CD4-positive, alpha-beta T cell treated with Interferon alpha-2 for 1 hour (primary cell): ENCODE results near the gene NEDD9.

Experiments
- DNase-seq, 2 donors: peaks; one replicate each; pipeline ENCODE4 v3.0.0-alpha.2; 2020 to 2022

The NEDD9 gene

GRCh38 chr6:11214901-11215300 lies 17.6 kb downstream of the NEDD9 start:
- DNase-seq = no peak

DNA sequence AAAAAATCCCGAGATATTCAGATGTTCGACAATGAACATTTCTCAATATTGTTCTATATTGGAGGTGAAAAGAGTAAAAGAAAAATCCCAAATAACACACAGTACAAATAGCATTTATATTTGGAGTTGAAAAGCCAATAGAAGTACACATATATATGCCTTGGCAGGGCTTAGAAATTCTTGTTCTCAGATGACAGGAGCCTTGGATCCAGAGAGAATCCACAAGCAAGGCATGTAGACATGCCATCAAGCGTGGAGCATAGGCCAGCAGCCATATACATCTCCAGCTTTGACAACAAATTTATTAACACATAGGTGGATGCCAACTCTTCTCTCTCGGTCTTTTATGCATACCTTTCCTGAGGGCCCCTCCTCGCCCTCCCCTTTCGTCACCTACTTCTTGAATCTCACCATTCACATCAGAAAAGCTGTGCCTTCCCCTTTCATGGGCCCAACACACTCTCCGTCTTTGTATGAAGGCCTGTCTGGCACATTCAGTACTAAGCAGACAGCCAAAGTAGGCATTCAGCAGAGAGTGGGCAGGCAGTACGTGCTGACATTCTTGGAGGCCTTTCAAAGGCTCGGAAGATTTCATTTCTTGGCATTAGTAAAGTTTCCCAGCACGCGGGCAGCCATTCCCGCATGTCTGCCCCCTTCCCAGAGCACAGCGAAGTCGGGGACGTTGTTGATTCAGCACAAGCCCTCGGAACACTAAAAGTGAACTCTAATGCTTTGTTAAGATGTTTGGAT lies 18.2 kb downstream of the NEDD9 start:
- DNase-seq = no peak

GRCh38 chr6:11213422-11214021 lies 18.9 kb downstream of the NEDD9 start:
- no peak for DNase-seq

- peak in 1 of 2 donors; percentile 60 for DNase-seq
These were observed 19.8 kb downstream of the NEDD9 start for GRCh38 chr6:11212664-11213063.

DNA sequence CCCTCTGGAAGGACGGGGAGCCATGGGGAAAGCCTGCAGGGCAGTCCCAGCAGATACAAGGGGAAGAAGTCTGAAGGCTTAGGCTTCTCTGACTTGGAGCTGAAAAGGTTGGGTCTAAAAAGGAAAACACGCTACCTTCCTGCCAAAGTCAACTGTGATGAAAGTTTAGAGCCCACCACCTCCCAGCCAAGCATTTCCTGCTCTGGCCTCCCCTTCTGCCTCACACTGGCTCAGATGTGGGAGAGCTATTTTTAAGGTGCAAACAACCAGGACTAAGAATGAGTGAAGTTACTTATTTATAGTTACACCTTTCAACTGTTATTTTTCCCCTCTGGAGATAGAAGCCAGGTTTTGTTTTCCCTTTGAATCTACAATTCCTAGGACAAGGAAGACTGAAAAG lies 21.2 kb downstream of the NEDD9 start:
- DNase-seq = no peak

- no peak for DNase-seq
These were observed 21.9 kb downstream of the NEDD9 start for GRCh38 chr6:11210386-11211138.

GRCh38 chr6:11209906-11210305 lies 22.6 kb downstream of the NEDD9 start:
- DNase-seq = no peak

GRCh38 chr6:11209369-11209768 lies 23.1 kb downstream of the NEDD9 start:
- no peak for DNase-seq

GRCh38 chr6:11208854-11209253 lies 23.6 kb downstream of the NEDD9 start:
- DNase-seq = no peak

DNA sequence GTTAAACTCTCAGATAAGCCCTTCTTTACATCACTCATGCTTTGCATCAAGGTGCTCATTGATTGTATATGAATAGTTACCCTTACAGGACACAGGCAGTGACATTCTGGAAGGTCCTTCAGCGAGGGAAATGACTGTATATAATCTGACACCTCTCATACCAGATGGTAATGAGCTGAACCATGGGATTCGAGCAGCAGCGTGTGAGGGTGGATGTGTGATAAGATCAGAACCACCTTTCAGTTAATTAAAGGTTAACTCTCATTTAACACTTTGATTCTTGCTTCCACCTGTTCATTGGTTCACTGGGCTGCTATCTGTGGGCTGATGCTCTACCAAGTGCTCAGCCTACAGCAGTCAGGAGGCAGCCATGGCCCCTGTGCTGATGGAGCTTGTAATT lies 24.2 kb downstream of the NEDD9 start:
- DNase-seq = no peak

GRCh38 chr6:11207199-11207968 lies 25.1 kb downstream of the NEDD9 start:
- DNase-seq = peak; percentile 33 to 77

GRCh38 chr6:11206576-11206975 lies 25.9 kb downstream of the NEDD9 start:
- no peak for DNase-seq

DNA sequence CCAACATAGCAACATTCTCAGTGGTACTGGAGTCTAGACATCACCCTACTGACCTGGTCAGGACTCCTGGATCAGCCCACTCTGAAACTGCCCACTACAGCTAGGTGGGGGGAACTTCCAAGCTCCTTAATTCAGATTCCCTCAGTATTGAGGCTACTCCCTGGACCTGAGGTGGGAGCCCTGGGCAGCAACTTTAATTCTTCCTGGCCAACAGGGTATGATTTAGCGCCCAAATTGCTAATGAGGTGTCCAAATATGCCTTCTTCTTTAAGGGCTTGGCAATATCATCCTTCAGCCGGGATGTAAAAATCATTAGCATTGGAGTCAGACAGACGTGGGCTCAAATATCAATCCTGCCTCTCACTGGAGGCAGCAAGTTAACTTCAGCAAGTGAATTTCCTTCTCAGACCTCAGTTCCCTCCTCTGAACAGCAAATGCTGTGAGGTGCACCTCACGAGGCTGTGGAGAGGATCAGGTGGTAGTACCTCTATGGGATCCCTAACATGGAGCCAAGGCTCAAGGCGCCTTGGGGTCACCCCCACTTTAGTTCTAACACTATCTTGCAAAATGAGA lies 27.6 kb downstream of the NEDD9 start:
- no peak for DNase-seq

DNA sequence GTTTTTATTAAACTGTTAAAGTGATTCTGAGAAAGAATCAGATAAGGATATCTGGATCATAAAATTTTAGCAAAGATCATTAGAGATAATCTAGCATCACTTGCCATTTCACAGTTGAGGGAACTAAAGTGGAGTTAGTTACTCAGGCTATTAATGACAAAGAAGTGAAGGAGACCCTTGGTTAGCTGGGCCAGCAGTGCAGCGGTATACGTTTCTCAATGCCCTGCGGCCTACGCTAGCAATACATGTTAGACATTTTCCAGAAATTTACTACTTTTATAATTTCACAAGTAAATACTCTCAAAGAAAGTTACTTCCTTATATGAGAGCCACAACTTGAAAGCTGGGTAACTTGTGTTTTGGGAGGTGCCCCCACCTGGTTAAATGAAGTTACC lies 28.5 kb downstream of the NEDD9 start:
- DNase-seq = no peak

- no peak for DNase-seq
These were observed 29.0 kb downstream of the NEDD9 start for GRCh38 chr6:11203306-11204004.

DNA sequence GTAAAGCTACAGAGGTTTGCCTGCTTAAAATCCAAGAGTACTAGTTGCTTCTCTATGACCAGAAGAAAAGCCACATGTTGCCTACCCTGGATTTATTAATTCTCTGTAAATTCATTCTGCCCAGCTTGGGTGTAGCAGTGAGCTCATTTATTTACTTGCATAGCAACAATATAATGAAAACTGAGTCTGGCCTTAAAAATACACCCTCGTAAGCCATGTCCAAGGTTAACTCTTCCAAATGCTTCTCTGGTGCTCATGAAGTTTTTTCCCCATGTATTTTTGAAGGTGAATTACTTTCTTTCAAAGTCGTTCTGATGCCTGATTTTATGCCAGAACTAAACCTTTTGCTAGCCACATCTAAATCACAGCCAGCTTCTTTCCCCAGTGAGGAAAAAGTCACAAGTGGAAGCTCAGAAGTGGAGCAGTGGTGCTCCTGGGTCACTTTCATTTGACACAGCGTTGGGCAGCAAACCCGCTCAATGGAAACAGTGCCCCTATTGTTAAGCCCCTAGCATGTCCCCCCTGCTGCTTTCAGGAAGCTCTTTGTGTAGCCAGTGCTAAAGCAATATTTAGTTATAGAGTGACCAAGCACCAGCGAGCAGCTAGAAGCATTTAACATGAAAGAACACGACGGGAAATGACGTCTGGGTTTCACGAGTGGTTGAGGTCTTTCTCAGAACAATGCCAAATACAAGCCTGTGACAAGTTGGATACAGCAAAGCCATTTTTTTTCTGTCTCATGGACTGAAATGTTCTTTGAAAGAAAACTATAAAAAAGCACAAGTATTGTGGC lies 29.8 kb downstream of the NEDD9 start:
- peak; percentile 52 to 67 for DNase-seq

DNA sequence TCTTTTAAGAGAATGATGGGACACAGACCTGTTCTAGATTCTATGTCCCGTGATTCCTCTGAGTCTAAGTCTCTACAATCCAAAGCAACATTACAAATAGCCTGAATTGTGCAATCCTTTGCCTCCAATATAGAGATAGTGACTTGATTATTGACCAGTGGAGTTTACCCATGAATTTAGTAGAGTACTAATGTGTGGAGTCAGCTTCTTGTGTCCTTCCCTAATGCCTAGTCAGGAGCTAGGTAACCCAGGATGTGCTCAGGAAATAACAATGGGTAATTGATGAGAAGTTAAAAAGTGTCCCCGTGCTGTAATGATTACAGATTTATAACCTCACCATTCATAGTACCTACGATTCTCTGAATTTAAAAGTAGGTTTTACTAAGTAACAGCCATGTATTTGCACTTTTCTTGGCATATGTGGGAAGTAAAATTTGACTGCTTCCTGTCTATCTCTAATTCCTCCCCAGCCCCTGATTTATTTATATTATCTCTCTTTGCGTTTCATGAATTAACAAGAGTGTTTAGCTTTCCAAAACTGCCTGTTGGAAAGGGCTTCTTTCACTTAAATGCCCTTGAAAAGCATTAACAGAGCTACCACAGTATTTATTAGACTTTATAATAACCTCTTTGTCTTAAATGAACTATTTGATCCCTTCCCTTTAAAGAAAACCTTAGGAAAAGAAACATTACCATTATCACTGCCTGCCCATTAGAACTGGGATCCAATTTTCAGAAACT lies 30.5 kb downstream of the NEDD9 start:
- DNase-seq = no peak

- no peak for DNase-seq
These were observed 31.5 kb downstream of the NEDD9 start for GRCh38 chr6:11201015-11201414.

DNA sequence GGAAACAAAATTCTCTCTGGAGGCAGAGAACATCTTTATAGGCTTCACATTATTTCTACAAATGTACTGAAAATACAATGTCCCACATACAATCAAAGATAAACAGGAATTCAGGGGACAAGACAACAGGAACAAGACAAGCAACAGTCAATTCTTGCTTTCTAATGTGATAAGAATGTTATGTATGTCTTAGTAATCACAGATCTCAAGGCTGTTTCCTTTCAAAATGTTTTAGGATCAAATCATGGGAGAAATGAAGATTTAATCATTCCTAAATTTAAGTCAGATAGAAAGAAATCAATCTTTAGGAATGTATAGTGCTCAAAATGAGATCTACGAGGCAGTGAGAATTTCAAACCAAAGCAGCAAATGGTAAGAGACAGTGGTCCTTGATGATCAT lies 32.1 kb downstream of the NEDD9 start:
- no peak for DNase-seq
